GM21526 (cell line): ENCODE measurements around the gene HIVEP3.

Experiments used
- ATAC-seq: cut with Tn5 transposase; IDR thresholded peaks from one replicate; pipeline ENCODE4 v1.9.1; 2021; ENCODE audit warnings: moderate library complexity; ENCODE audit not compliant: unreplicated experiment, low FRiP score

Gene HIVEP3

GRCh38 chr1:41768583-41768982 is 150.1 kb downstream of the HIVEP3 start:
- no peak for ATAC-seq

GRCh38 chr1:41767534-41768525 is 150.9 kb downstream of the HIVEP3 start:
- ATAC-seq = no peak

GRCh38 chr1:41766546-41766945 is 152.2 kb downstream of the HIVEP3 start:
- no peak for ATAC-seq

DNA sequence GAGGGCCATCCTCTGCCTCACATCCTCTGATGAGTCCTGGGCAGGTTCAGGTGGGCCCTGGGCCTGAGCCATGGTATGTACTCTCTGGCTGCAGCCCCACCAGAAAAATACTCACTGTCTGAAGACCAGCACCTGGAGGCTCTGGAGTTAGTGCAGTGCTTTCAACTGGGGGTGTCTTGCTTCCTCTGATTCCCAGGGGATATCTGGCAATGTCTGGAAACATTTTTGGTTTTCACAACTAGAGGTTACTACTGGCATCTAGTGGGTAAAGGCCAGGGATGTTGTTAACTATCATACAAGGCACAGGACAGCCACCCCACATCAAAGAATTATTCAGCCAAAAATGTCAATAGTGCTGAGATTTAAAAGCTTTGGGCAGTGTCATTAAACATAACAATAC is 152.7 kb downstream of the HIVEP3 start:
- ATAC-seq = no peak

DNA sequence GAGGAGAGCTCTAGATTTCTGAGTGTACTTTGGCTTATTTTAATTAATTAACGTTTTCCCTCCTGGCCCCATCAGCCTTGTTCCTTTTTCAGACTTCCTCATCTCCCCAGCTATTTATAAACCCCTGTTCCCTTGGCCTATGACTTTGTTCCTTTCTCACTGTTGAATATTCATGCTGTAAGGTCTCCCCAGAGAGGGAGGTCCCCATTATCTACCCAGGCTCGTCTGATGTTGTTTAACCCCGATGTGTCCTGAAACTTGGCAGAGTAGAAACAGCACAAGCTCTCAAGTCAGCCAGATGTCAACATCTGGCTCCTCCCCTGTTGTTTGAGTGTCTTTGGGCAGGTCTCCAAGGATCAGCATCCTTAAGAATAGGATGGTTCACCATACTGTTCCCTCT is 153.6 kb downstream of the HIVEP3 start:
- no peak for ATAC-seq

DNA sequence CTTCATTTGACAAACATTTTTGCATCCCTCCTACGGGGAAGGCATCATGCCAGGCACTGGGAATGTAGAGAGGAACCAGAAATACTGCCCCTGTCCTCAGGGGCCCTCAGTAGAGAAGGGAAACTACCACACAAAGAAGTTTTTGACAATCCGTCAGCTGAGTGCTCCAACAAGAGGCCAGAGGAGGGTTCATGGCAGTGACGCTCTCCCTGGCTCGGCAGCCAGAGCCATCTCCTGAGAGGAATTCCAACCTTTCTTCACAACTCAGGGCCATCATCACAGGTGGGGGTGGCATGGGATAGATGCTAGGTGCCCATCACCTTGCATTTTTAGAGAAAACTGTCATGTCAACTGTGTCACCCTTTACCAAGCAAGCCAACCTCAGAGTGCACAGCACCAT is 154.1 kb downstream of the HIVEP3 start:
- ATAC-seq = no peak

DNA sequence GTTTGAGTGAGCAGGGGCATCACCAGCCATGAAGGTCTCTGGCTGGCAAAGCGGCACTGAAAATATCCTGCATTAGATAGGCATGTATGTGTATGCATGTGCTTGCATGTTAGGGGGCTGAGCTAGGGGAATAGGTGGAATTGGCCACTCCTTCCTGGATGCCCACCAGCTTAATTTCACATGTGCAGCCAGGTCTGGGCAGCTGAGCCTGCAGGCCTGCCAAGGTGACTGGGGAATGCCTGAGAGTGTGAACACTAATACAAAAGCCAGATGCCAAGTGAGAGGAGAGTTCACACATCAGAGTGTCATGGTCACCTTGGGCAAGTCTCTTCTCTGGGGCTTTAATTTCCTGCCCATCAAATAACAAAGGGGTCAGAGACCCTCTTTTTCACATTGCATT is 155.9 kb downstream of the HIVEP3 start:
- no peak for ATAC-seq

- ATAC-seq = no peak
Observed at GRCh38 chr1:41762251-41762650, 156.5 kb downstream of the HIVEP3 start.

- no peak for ATAC-seq
Observed at GRCh38 chr1:41758904-41759548, 159.7 kb downstream of the HIVEP3 start.

DNA sequence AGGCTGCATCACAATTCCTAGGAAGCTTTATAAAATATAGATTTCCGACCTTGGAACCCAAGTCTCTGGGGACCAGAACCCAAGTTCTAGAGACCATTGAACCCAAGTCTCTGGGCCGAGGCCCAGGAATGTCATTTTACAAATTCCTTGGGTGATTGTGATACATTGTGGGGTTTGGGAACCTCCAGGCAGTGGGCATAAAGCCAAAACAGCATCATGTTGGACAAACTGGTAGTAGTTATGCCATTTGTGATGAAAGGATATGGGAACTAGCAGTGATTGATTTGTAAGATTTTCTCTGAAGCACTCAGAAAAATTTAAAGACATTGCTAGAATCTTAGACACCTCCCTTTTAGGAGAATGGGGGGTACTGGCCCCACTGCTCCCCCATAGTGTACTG is 160.2 kb downstream of the HIVEP3 start:
- no peak for ATAC-seq

DNA sequence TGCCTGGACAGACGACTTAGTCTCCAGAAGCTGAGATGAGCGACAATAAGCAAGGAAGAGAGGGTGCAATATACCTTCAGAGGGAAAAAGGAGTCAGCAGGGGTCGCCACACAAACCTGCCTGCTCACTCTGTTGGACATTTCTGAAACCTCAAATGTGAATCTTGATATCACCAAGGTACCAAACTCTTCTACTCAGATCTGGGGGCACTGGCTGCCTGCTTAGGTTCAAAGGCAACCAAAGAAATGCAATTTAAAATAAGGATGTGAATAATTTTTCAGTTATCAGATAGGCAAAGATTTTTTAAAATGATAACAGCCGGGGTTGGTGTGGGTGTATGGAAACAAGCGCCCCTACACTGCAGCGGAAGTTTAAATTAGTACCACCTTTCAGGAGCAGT is 164.2 kb downstream of the HIVEP3 start:
- ATAC-seq = no peak

DNA sequence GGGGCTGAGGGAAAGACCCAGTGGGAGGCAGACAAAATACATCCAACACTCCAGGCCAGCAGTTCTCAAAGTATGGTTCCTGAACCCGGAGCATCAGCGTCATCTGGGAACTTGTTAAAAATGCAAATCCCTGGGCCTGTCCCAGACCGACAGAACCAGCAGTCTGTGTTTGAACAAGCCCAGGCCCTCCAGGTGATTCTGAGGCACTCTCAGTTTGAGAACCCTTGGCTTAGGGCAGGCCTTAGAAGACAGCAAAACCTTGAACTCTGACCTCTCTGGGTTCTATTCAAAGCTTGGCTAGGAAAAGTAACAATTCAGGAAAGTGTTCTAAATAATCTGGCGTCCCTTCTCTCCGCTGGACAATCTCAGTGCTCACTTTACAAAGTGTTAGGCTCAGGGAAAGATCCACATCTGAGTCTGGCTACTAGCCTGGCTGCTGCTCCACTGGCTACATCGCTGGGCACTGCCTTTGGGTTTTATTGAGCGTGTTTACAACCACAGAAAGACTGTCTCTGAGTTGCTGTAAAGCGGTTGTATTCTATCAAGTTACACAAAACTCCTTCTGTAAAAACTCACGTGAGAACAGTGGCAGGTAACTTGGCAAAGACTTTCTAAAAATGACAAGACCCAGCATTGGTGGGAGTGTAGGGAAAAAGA is 166.1 kb downstream of the HIVEP3 start:
- ATAC-seq = peak; percentile 12

DNA sequence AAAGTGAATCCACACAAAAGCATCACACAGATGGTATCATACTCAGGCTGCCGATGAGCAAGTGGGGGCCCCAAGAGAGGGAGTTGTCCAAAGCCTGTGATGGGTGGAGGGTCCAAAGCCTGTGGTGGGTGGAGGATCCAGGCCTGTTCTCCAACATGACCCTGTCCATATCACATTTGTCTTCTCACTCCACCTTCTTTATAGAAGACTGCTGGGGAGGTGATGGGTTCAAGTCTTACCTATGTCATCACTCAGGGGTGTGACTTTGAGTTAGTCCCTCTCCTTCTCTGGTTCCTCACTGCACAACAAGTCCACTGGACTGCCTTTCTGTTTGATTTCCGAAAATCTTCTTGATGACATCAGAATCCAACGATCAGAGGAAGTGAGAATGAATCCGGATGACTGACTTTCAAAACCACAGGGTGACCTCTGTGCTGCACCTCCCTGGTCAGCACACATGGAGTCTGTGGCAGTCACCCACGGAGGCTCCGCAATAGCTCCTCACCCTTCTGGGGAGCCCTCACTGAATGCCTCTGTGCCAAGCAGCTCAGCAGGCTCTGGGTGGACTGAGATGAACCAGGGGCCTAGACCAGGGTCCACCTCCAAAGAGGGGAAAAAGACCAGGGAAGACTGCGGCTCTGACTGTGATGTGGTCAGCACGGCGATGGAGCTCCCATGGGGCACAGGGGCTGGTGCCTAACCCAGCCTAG is 166.8 kb downstream of the HIVEP3 start:
- ATAC-seq = peak; percentile 30

- ATAC-seq = no peak
Observed at GRCh38 chr1:41749991-41750745, 168.6 kb downstream of the HIVEP3 start.

DNA sequence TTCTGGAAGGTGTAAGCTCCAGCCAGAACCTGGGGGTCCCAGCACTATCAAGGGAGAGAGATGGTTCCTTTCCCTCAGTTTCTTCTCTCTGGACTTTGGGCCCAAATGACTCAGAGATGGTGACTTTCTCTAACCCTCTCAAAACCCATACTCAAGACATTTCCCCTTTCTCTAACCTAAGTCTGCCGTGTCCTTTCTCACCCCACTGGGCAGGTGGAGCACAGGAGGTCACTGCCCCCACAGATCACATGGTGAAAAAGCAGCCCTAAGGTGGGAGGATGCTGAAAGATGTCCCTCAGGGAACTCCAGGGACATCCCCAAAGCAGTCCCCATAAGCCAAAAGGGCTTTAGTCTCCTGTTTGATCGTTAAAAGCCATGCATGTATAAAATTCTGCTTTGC is 173.7 kb downstream of the HIVEP3 start:
- ATAC-seq = no peak

GRCh38 chr1:41743366-41743765 is 175.4 kb downstream of the HIVEP3 start:
- no peak for ATAC-seq

- ATAC-seq = no peak
Observed at GRCh38 chr1:41742219-41742618, 176.5 kb downstream of the HIVEP3 start.

DNA sequence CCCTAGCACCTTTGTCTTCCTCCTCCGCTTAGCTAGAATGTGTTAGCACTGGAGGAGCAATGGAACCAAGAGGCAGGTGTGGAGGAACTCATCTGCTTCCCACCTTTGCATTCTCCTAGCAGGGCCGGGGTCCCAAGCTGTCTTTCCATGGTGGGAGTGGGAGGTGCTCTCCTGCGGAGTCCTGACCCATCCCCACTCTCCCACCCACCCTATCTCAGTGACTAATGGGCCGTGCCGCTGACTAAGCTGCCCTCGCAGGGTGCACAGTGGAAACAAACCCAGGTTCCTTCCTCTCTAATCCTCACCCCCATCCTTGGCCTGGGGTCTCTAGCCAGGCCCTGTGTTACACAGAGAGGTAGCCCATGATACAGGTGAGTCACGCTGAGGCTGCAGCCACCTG is 177.5 kb downstream of the HIVEP3 start:
- no peak for ATAC-seq

DNA sequence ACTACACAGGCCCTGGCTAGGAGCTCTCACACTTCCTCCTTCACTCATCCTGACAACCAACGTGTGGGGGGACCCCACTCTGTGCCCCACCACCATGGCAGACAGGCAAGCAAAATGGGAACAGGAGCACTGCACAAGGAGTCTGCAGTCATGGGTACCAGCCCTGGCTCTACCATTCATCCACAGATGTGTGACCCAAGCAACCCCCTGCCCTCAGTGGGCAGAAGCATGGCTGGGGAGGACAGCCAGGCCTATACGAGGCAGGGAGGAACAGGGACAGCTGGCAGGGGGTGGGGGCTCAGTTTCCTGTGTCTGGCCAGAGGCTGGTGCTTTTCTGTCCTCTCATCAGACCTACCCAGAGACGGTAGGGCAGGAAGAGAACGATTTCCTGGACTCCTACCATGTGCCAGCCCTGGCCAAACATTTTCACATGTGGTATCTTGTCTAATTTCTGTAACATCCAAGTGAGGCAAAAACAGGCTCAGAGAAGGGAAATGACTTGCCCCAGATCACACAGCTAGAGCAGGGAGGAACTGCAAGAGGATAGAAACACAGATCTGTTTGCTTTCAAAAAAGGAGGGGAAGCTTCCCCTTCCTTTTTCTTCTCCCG is 178.0 kb downstream of the HIVEP3 start:
- no peak for ATAC-seq

- ATAC-seq = no peak
Observed at GRCh38 chr1:41740058-41740457, 178.7 kb downstream of the HIVEP3 start.
